Measurements from ENCODE around the gene UQCC5.
A peak's percentile ranks its signal among the peaks of the same experiment; 100 is the strongest.

The UQCC5 gene

GRCh38 chr3:52536369-52537164 lies at the start of gene UQCC5:
TSS of gene UQCC5 (plus strand) at chr3:52536605. CDS start at chr3:52536756, 151 bp downstream.
- Histone ChIP-seq H3K9me3 (no peaks in the 10 kb centered on the region), H3K27me3 (ENCODE audit: low read depth) (no peaks in the 10 kb centered on the region), H3K36me3 (replicated peaks) (peaks cover 19% of the 10 kb centered on the region), H3K4me3 (peak within 1 kb of the TSS; percentile 65), H3K4me1 (peaks cover 20% of the 10 kb centered on the region)
- in situ Hi-C loops (cut with MboI; ENCODE audit: low sequenced_read_pairs): loop anchor here (10.0 kb wide), 1 partner anchor 148 kb away; the partner anchor contains the start of genes GNL3 and PBRM1
- peak; percentile 97 to 98 for DNase-seq (ENCODE audit: low spot score in 2 of 2)

GRCh38 chr3:52487050-52487787 lies 49.2 kb upstream of the UQCC5 start:
- Histone ChIP-seq H3K36me3 (replicated peaks) (peaks cover 74% of the 10 kb centered on the region), H3K4me1 (no peaks in the 10 kb centered on the region), H3K27me3 (ENCODE audit: low read depth) (no peaks in the 10 kb centered on the region), H3K4me3 (no peak overlapping the region), H3K9me3 (no peaks in the 10 kb centered on the region)
- in situ Hi-C loops (cut with MboI; ENCODE audit: low sequenced_read_pairs): no loop called here
- DNase-seq (ENCODE audit: low spot score in 2 of 2): no peak

GRCh38 chr3:52487788-52488691 lies 48.4 kb upstream of the UQCC5 start:
- no peaks in the 10 kb centered on the region for H3K9me3 ChIP-seq
- no peaks in the 10 kb centered on the region for H3K4me1 ChIP-seq
- no peaks in the 10 kb centered on the region for H3K27me3 ChIP-seq (ENCODE audit: low read depth)
- H3K4me3 ChIP-seq: no peak overlapping the region
- in situ Hi-C loops (cut with MboI; ENCODE audit: low sequenced_read_pairs): no loop called here
- DNase-seq (ENCODE audit: low spot score in 2 of 2): no peak
- peaks cover 72% of the 10 kb centered on the region for H3K36me3 ChIP-seq (replicated peaks)

- H3K4me1 ChIP-seq: no peaks in the 10 kb centered on the region
- in situ Hi-C loops (cut with MboI; ENCODE audit: low sequenced_read_pairs): no loop called here
- H3K4me3 ChIP-seq: no peak overlapping the region
- no peaks in the 10 kb centered on the region for H3K27me3 ChIP-seq (ENCODE audit: low read depth)
- H3K36me3 ChIP-seq (replicated peaks): peaks cover 72% of the 10 kb centered on the region
- DNase-seq (ENCODE audit: low spot score in 2 of 2): no peak
- no peaks in the 10 kb centered on the region for H3K9me3 ChIP-seq
These were observed 47.7 kb upstream of the UQCC5 start for GRCh38 chr3:52488746-52489145.

- Histone ChIP-seq H3K4me1 (no peaks in the 10 kb centered on the region), H3K27me3 (ENCODE audit: low read depth) (no peaks in the 10 kb centered on the region), H3K36me3 (replicated peaks) (peaks cover 72% of the 10 kb centered on the region), H3K4me3 (no peak overlapping the region), H3K9me3 (no peaks in the 10 kb centered on the region)
- DNase-seq (ENCODE audit: low spot score in 2 of 2): no peak
- in situ Hi-C loops (cut with MboI; ENCODE audit: low sequenced_read_pairs): no loop called here
These were observed 47.0 kb upstream of the UQCC5 start for GRCh38 chr3:52489453-52489852.

- Histone ChIP-seq H3K27me3 (ENCODE audit: low read depth) (no peaks in the 10 kb centered on the region), H3K36me3 (replicated peaks) (peaks cover 69% of the 10 kb centered on the region), H3K4me1 (no peaks in the 10 kb centered on the region), H3K4me3 (no peak overlapping the region), H3K9me3 (no peaks in the 10 kb centered on the region)
- no peak for DNase-seq (ENCODE audit: low spot score in 2 of 2)
- in situ Hi-C loops (cut with MboI; ENCODE audit: low sequenced_read_pairs): no loop called here
These were observed 46.1 kb upstream of the UQCC5 start for GRCh38 chr3:52490035-52490938.

GRCh38 chr3:52490939-52491526 lies 45.4 kb upstream of the UQCC5 start:
- Histone ChIP-seq H3K27me3 (ENCODE audit: low read depth) (no peaks in the 10 kb centered on the region), H3K36me3 (replicated peaks) (peaks cover 62% of the 10 kb centered on the region), H3K4me3 (no peak overlapping the region), H3K4me1 (no peaks in the 10 kb centered on the region), H3K9me3 (no peaks in the 10 kb centered on the region)
- no peak for DNase-seq (ENCODE audit: low spot score in 2 of 2)
- in situ Hi-C loops (cut with MboI; ENCODE audit: low sequenced_read_pairs): no loop called here

GRCh38 chr3:52492059-52492458 lies 44.3 kb upstream of the UQCC5 start:
- DNase-seq (ENCODE audit: low spot score in 2 of 2): no peak

GRCh38 chr3:52493232-52494017 lies 43.0 kb upstream of the UQCC5 start:
- no peak overlapping the region for H3K4me3 ChIP-seq
- no peaks in the 10 kb centered on the region for H3K4me1 ChIP-seq

More at GRCh38 chr3:52492059-52492458, 44.3 kb upstream of the UQCC5 start:
- H3K4me3 ChIP-seq: no peak overlapping the region
- in situ Hi-C loops (cut with MboI; ENCODE audit: low sequenced_read_pairs): no loop called here
- no peaks in the 10 kb centered on the region for H3K4me1 ChIP-seq
- H3K27me3 ChIP-seq (ENCODE audit: low read depth): no peaks in the 10 kb centered on the region
- peaks cover 54% of the 10 kb centered on the region for H3K36me3 ChIP-seq (replicated peaks)
- no peaks in the 10 kb centered on the region for H3K9me3 ChIP-seq

GRCh38 chr3:52494445-52494844 lies 42.0 kb upstream of the UQCC5 start:
- no peak for DNase-seq (ENCODE audit: low spot score in 2 of 2)
- peaks cover 33% of the 10 kb centered on the region for H3K36me3 ChIP-seq (replicated peaks)
- no peak overlapping the region for H3K4me3 ChIP-seq
- no peaks in the 10 kb centered on the region for H3K9me3 ChIP-seq
- no peaks in the 10 kb centered on the region for H3K27me3 ChIP-seq (ENCODE audit: low read depth)
- no peaks in the 10 kb centered on the region for H3K4me1 ChIP-seq
- in situ Hi-C loops (cut with MboI; ENCODE audit: low sequenced_read_pairs): no loop called here

More at GRCh38 chr3:52493232-52494017, 43.0 kb upstream of the UQCC5 start:
- peaks cover 41% of the 10 kb centered on the region for H3K36me3 ChIP-seq (replicated peaks)
- DNase-seq (ENCODE audit: low spot score in 2 of 2): no peak
- no peaks in the 10 kb centered on the region for H3K9me3 ChIP-seq
- H3K27me3 ChIP-seq (ENCODE audit: low read depth): no peaks in the 10 kb centered on the region
- in situ Hi-C loops (cut with MboI; ENCODE audit: low sequenced_read_pairs): no loop called here

GRCh38 chr3:52494886-52495495 lies 41.4 kb upstream of the UQCC5 start, which contains the start of gene STAB1:
TSS of gene STAB1 (plus strand) at chr3:52495338. CDS start at chr3:52495414, 76 bp downstream.
- Histone ChIP-seq H3K4me1 (no peaks in the 10 kb centered on the region), H3K4me3 (no peak within 1 kb of the TSS), H3K9me3 (no peaks in the 10 kb centered on the region), H3K36me3 (replicated peaks) (peaks cover 28% of the 10 kb centered on the region), H3K27me3 (ENCODE audit: low read depth) (no peaks in the 10 kb centered on the region)
- no peak for DNase-seq (ENCODE audit: low spot score in 2 of 2)
- in situ Hi-C loops (cut with MboI; ENCODE audit: low sequenced_read_pairs): no loop called here

All from HAP-1 (cell line).